GM04504 (cell line): Measurements from ENCODE around the gene RALGPS1.

Experiments
- DNase-seq: peaks from one replicate; pipeline ENCODE4 v3.0.0-alpha.2; 2012; ENCODE audit warnings: low read depth

The RALGPS1 gene

GRCh38 chr9:127081250-127082185, 166.9 kb downstream of the RALGPS1 start:
- no peak for DNase-seq

GRCh38 chr9:127083138-127083980, 168.8 kb downstream of the RALGPS1 start:
- no peak for DNase-seq

GRCh38 chr9:127084076-127085039, 169.8 kb downstream of the RALGPS1 start:
- no peak for DNase-seq

- DNase-seq: no peak
These were observed 170.6 kb downstream of the RALGPS1 start for GRCh38 chr9:127085186-127085585.

- DNase-seq: no peak
These were observed 172.2 kb downstream of the RALGPS1 start for GRCh38 chr9:127086771-127087170.

- DNase-seq: no peak
These were observed 172.8 kb downstream of the RALGPS1 start for GRCh38 chr9:127087411-127087810.

- DNase-seq: no peak
These were observed 173.3 kb downstream of the RALGPS1 start for GRCh38 chr9:127087836-127088235.

GRCh38 chr9:127088724-127089615, 174.4 kb downstream of the RALGPS1 start:
- no peak for DNase-seq

- DNase-seq: no peak
These were observed 175.1 kb downstream of the RALGPS1 start for GRCh38 chr9:127089631-127090081.

- no peak for DNase-seq
These were observed 175.9 kb downstream of the RALGPS1 start for GRCh38 chr9:127090341-127090985.

GRCh38 chr9:127091526-127091925, 176.9 kb downstream of the RALGPS1 start:
- DNase-seq: no peak

- DNase-seq: no peak
These were observed 177.5 kb downstream of the RALGPS1 start for GRCh38 chr9:127092041-127092608.

- DNase-seq: no peak
These were observed 178.9 kb downstream of the RALGPS1 start for GRCh38 chr9:127093319-127094020.

GRCh38 chr9:127095411-127095810, 180.8 kb downstream of the RALGPS1 start:
- DNase-seq: no peak

- no peak for DNase-seq
These were observed 181.6 kb downstream of the RALGPS1 start for GRCh38 chr9:127096208-127096607.

- DNase-seq: no peak
These were observed 183.1 kb downstream of the RALGPS1 start for GRCh38 chr9:127097683-127098082.

- no peak for DNase-seq
These were observed 184.5 kb downstream of the RALGPS1 start for GRCh38 chr9:127098916-127099553.

- DNase-seq: no peak
These were observed 185.1 kb downstream of the RALGPS1 start for GRCh38 chr9:127099664-127100063.

- no peak for DNase-seq
These were observed 187.6 kb downstream of the RALGPS1 start for GRCh38 chr9:127102176-127102575.
